COLO829 (cell line): ENCODE data around the gene ST3GAL2.
"Not testable (repeated sequence)": the region's sequence is repeated elsewhere in the genome, so short reads cannot be mapped to it uniquely, and the experiment has no call there.

Source experiments
- DNase-seq: peaks from one replicate; pipeline ENCODE4 v3.0.0; 2012; ENCODE audit warnings: low spot score

ST3GAL2 gene

DNA sequence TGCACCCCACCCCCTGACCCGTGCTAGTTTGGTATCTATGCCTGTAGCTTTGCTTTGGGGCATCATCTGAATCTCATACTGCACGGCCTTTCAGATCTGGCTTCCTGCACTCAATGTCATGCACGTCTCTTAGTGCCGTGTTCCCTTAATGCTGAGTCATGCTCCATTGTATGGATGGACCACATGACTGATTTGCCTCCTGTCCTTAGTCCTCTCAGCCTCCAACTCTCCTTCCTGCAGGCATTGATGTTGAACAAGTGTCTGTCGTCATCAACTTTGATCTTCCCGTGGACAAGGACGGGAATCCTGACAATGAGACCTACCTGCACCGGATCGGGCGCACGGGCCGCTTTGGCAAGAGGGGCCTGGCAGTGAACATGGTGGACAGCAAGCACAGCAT is 106.2 kb downstream of the ST3GAL2 start:
- not testable (repeated sequence) for DNase-seq

DNA sequence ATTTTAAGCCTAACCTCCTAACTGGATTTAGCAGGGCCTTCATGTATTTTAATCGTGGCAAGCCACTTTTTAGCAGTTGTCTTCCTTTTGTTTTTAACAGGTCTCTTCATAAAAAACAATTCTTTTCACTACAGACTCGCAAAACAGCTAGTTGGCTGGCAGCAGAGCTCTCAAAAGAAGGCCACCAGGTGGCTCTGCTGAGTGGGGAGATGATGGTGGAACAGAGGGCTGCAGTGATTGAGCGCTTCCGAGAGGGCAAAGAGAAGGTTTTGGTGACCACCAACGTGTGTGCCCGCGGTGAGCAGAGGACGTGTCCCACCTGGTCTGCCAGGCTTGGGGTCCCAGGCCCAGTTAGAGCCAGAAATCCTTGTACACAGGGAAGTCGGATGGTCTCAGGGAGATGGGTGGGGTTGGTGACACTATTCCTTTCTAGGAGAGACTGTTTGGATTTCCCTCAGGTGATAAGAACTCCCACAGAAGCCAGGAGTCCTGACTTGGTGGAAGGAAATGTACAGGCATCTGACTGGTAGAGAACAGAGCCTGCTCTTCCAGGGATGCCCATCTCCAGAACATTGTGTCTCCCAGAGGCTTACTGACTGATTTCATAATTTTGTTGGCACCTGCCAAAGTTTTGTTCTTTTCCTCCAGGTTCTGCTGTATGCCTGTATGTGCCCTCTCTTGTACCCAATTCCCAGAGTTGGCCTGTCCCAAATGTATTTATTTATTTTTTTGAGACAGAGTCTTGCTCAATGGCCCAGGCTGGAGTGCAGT is 107.1 kb downstream of the ST3GAL2 start:
- no peak for DNase-seq

DNA sequence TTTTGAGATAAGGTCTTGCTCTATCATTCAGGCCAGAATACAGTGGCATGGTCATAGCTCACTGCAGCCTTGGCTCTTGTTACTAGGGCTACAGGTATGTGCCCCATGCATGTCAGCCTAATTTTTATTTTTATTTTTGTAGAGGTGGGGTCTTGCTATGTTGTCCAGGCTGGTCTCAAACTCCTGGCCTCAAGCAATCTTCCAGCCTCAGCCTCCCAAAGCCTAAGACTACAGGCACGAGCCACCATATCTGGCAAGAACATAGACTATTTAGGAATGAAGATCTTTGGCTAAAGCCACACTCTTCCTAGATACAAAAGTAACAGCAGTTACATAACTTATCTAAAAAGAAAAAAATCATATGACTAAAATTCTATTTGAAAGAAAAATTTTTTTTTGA is 107.8 kb downstream of the ST3GAL2 start:
- DNase-seq: no peak
